ENCODE results near the gene PRDM16. TPM values are rescaled to one million over a fixed set of nuclear protein-coding genes. Genes with fewer than 3 reads are reported as not detected.

The PRDM16 gene
- total and polyA plus RNA-seq, 2 experiments from 2014 or later: 0.14 to 0.16 TPM

DNA sequence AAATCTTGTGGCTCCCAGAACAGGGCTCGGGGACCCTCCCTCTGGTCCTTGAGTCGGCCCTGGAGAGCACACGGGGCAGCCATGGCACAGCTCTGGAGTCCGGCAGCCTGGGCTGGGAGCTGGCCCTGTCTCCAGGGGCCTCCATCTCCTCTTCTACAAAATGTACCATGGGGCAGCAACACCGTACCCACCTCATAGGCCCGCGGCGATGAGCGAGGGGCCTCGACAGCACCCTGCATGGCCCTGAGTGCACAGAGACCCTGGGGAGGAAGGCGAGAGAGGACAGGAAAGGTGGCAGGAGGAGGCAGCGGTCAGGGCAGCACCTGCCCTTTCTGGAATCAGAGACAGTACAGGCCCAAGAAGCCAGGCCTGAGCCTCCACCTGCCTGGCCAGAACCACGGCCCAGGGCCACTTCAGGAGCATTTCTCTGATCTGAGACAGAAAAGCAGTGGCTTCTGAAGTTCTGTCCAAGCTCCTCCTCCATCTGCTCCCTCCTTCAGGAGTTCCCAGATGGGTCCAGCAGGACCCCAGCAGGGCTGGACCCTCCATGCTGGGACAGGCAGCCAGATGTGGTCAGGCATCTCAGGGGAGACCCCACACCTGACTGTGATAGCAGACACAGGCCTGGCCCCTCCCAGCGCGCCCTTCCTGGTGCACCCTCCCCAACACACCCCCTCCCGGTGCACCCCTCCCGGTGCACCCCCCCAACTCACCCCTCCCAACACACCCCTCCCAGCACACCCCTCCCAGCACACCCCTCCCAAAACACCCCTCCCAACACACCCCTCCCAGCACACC is 309.6 kb downstream of the PRDM16 start:
- no peaks in the 10 kb centered on the region for H3K36me3 Mint-ChIP-seq (ENCODE audit: low read depth)
- Histone ChIP-seq H3F3A (replicated peaks; ENCODE audit: low read depth) (no peaks in the 10 kb centered on the region), H3K4me2 (no peak overlapping the region), H3K79me2 (replicated peaks; ENCODE audit: insufficient read depth) (no peaks in the 10 kb centered on the region), H3K9me2 (ENCODE audit: insufficient read depth) (no peaks in the 10 kb centered on the region), H3K27ac (ENCODE audit: low read depth) (no peak overlapping the region), H3K36me3 (ENCODE audit: insufficient read depth) (no peaks in the 10 kb centered on the region), H3K4me3 (no peak overlapping the region), H3K27me3 (ENCODE audit: insufficient read depth) (no peaks in the 10 kb centered on the region), H2AFZ (no peak overlapping the region), H4K20me1 (replicated peaks; ENCODE audit: insufficient read depth) (no peaks in the 10 kb centered on the region), H3K4me1 (ENCODE audit: insufficient read depth) (no peaks in the 10 kb centered on the region)
- no peak overlapping the region for H3K4me3 Mint-ChIP-seq
- ATAC-seq: no peak
- H3K27me3 Mint-ChIP-seq (ENCODE audit: insufficient read depth, low read depth, poor library complexity): peaks cover 5% of the 10 kb centered on the region
- no peak overlapping the region for H3K27ac Mint-ChIP-seq
- H3K9me3 Mint-ChIP-seq: no peaks in the 10 kb centered on the region
- TF ChIP-seq JUNB (IDR thresholded peaks at IDR 0.05; ENCODE audit: unreplicated experiment) (no peak), NANOG (IDR thresholded peaks at IDR 0.05; ENCODE audit: borderline replicate concordance) (no peak), CREB1 (CRISPR knock-in tag; IDR thresholded peaks at IDR 0.05; ENCODE audit: low read depth) (no peak)
- DNase-seq (ENCODE audit: low spot score): no peak
- H3K4me1 Mint-ChIP-seq: no peaks in the 10 kb centered on the region; the same call in 2 of the 3 replicates

DNA sequence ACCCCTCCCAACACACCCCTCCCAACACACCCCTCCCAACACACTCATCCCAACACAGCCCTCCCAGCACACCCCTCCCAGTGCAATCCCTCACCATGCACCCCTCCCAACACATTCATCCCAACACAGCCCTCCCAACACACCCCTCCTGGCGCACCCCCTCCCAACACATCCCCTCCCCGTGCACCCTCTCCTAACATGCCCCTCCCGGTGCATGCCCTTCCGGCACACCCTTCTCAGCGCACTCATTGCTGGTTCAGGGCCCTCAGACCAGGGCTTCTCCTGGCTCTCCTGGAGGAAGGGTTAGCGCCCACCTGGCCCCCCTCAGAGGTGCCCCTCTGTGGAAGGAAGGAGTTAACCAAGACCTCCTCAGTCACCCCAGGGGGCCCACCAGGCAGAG is 310.9 kb downstream of the PRDM16 start:
- no peak for ATAC-seq
- Histone ChIP-seq H3K4me1 (ENCODE audit: insufficient read depth) (no peaks in the 10 kb centered on the region), H3K4me3 (no peak overlapping the region), H3K4me2 (no peak overlapping the region), H3K79me2 (replicated peaks; ENCODE audit: insufficient read depth) (no peaks in the 10 kb centered on the region), H3K27ac (ENCODE audit: low read depth) (no peak overlapping the region), H3K27me3 (ENCODE audit: insufficient read depth) (no peaks in the 10 kb centered on the region), H2AFZ (no peak overlapping the region), H3K9me2 (ENCODE audit: insufficient read depth) (no peaks in the 10 kb centered on the region), H3K36me3 (ENCODE audit: insufficient read depth) (no peaks in the 10 kb centered on the region), H3F3A (replicated peaks; ENCODE audit: low read depth) (no peaks in the 10 kb centered on the region), H4K20me1 (replicated peaks; ENCODE audit: insufficient read depth) (no peaks in the 10 kb centered on the region)
- no peaks in the 10 kb centered on the region; the same call in 2 of the 3 replicates for H3K4me1 Mint-ChIP-seq
- DNase-seq (ENCODE audit: low spot score): no peak
- no peaks in the 10 kb centered on the region for H3K9me3 Mint-ChIP-seq
- no peaks in the 10 kb centered on the region for H3K36me3 Mint-ChIP-seq (ENCODE audit: low read depth)
- no peak overlapping the region for H3K4me3 Mint-ChIP-seq
- peaks cover 5% of the 10 kb centered on the region for H3K27me3 Mint-ChIP-seq (ENCODE audit: insufficient read depth, low read depth, poor library complexity)
- no peak overlapping the region for H3K27ac Mint-ChIP-seq
- TF ChIP-seq POLR2AphosphoS5 (IDR thresholded peaks at IDR 0.05; ENCODE audit: low read depth) (no peak), EZH2phosphoT487 (IDR thresholded peaks at IDR 0.05; ENCODE audit: unreplicated experiment) (no peak), STAT1 (IDR thresholded peaks at IDR 0.05; ENCODE audit: unreplicated experiment) (no peak), JUNB (IDR thresholded peaks at IDR 0.05; ENCODE audit: unreplicated experiment) (no peak), EZH2 (IDR thresholded peaks at IDR 0.05; ENCODE audit: low read depth, unreplicated experiment) (no peak), NANOG (IDR thresholded peaks at IDR 0.05; ENCODE audit: borderline replicate concordance) (no peak), ZNF114 (CRISPR knock-in tag; IDR thresholded peaks at IDR 0.05) (no peak)
- TF ChIP-seq, protein P1, sequence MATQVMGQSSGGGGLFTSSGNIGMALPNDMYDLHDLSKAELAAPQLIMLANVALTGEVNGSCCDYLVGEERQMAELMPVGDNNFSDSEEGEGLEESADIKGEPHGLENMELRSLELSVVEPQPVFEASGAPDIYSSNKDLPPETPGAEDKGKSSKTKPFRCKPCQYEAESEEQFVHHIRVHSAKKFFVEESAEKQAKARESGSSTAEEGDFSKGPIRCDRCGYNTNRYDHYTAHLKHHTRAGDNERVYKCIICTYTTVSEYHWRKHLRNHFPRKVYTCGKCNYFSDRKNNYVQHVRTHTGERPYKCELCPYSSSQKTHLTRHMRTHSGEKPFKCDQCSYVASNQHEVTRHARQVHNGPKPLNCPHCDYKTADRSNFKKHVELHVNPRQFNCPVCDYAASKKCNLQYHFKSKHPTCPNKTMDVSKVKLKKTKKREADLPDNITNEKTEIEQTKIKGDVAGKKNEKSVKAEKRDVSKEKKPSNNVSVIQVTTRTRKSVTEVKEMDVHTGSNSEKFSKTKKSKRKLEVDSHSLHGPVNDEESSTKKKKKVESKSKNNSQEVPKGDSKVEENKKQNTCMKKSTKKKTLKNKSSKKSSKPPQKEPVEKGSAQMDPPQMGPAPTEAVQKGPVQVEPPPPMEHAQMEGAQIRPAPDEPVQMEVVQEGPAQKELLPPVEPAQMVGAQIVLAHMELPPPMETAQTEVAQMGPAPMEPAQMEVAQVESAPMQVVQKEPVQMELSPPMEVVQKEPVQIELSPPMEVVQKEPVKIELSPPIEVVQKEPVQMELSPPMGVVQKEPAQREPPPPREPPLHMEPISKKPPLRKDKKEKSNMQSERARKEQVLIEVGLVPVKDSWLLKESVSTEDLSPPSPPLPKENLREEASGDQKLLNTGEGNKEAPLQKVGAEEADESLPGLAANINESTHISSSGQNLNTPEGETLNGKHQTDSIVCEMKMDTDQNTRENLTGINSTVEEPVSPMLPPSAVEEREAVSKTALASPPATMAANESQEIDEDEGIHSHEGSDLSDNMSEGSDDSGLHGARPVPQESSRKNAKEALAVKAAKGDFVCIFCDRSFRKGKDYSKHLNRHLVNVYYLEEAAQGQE (IDR thresholded peaks at IDR 0.05; ENCODE audit: unreplicated experiment): no peak
- TF ChIP-seq, protein P2, sequence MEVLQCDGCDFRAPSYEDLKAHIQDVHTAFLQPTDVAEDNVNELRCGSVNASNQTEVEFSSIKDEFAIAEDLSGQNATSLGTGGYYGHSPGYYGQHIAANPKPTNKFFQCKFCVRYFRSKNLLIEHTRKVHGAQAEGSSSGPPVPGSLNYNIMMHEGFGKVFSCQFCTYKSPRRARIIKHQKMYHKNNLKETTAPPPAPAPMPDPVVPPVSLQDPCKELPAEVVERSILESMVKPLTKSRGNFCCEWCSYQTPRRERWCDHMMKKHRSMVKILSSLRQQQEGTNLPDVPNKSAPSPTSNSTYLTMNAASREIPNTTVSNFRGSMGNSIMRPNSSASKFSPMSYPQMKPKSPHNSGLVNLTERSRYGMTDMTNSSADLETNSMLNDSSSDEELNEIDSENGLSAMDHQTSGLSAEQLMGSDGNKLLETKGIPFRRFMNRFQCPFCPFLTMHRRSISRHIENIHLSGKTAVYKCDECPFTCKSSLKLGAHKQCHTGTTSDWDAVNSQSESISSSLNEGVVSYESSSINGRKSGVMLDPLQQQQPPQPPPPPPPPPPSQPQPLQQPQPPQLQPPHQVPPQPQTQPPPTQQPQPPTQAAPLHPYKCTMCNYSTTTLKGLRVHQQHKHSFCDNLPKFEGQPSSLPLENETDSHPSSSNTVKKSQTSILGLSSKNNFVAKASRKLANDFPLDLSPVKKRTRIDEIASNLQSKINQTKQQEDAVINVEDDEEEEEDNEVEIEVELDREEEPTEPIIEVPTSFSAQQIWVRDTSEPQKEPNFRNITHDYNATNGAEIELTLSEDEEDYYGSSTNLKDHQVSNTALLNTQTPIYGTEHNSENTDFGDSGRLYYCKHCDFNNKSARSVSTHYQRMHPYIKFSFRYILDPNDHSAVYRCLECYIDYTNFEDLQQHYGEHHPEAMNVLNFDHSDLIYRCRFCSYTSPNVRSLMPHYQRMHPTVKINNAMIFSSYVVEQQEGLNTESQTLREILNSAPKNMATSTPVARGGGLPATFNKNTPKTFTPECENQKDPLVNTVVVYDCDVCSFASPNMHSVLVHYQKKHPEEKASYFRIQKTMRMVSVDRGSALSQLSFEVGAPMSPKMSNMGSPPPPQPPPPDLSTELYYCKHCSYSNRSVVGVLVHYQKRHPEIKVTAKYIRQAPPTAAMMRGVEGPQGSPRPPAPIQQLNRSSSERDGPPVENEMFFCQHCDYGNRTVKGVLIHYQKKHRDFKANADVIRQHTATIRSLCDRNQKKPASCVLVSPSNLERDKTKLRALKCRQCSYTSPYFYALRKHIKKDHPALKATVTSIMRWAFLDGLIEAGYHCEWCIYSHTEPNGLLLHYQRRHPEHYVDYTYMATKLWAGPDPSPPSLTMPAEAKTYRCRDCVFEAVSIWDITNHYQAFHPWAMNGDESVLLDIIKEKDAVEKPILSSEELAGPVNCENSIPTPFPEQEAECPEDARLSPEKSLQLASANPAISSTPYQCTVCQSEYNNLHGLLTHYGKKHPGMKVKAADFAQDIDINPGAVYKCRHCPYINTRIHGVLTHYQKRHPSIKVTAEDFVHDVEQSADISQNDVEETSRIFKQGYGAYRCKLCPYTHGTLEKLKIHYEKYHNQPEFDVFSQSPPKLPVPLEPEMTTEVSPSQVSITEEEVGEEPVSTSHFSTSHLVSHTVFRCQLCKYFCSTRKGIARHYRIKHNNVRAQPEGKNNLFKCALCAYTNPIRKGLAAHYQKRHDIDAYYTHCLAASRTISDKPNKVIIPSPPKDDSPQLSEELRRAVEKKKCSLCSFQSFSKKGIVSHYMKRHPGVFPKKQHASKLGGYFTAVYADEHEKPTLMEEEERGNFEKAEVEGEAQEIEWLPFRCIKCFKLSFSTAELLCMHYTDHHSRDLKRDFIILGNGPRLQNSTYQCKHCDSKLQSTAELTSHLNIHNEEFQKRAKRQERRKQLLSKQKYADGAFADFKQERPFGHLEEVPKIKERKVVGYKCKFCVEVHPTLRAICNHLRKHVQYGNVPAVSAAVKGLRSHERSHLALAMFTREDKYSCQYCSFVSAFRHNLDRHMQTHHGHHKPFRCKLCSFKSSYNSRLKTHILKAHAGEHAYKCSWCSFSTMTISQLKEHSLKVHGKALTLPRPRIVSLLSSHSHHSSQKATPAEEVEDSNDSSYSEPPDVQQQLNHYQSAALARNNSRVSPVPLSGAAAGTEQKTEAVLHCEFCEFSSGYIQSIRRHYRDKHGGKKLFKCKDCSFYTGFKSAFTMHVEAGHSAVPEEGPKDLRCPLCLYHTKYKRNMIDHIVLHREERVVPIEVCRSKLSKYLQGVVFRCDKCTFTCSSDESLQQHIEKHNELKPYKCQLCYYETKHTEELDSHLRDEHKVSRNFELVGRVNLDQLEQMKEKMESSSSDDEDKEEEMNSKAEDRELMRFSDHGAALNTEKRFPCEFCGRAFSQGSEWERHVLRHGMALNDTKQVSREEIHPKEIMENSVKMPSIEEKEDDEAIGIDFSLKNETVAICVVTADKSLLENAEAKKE (CRISPR knock-in tag; IDR thresholded peaks at IDR 0.05): no peak
- TF ChIP-seq, protein P3, sequence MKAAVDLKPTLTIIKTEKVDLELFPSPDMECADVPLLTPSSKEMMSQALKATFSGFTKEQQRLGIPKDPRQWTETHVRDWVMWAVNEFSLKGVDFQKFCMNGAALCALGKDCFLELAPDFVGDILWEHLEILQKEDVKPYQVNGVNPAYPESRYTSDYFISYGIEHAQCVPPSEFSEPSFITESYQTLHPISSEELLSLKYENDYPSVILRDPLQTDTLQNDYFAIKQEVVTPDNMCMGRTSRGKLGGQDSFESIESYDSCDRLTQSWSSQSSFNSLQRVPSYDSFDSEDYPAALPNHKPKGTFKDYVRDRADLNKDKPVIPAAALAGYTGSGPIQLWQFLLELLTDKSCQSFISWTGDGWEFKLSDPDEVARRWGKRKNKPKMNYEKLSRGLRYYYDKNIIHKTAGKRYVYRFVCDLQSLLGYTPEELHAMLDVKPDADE (IDR thresholded peaks at IDR 0.05): no peak

Data from GM23338 (cell line).